Astrocyte of the cerebellum (primary cell): ENCODE measurements around the gene CLASP1.

Experiments used
- DNase-seq: peaks from one replicate; pipeline ENCODE4 v3.0.0-alpha.2; 2011; ENCODE audit warnings: low read depth
- H3K4me3 ChIP-seq: 2 replicates; pipeline ENCODE4 v1.5.1; 2011; ENCODE audit warnings: mild to moderate bottlenecking, low read depth, low read length, moderate library complexity
- in situ Hi-C: cut with HindIII; loops from 2 replicates; pipeline ENCODE4 v1.10.0; 2017; ENCODE audit warnings: low sequenced_read_pairs
- TF ChIP-seq, protein P1 (sequence below): IDR thresholded peaks from 2 replicates; pipeline ENCODE4 v1.5.1; 2012; ENCODE audit warnings: low read length, low read depth, moderate library complexity, mild to moderate bottlenecking; ENCODE audit errors: missing control alignments

Gene CLASP1

GRCh38 chr2:121400201-121400600 is 249.1 kb downstream of the CLASP1 start:
- in situ Hi-C loops = no loop called here
- TF ChIP-seq, protein P1, sequence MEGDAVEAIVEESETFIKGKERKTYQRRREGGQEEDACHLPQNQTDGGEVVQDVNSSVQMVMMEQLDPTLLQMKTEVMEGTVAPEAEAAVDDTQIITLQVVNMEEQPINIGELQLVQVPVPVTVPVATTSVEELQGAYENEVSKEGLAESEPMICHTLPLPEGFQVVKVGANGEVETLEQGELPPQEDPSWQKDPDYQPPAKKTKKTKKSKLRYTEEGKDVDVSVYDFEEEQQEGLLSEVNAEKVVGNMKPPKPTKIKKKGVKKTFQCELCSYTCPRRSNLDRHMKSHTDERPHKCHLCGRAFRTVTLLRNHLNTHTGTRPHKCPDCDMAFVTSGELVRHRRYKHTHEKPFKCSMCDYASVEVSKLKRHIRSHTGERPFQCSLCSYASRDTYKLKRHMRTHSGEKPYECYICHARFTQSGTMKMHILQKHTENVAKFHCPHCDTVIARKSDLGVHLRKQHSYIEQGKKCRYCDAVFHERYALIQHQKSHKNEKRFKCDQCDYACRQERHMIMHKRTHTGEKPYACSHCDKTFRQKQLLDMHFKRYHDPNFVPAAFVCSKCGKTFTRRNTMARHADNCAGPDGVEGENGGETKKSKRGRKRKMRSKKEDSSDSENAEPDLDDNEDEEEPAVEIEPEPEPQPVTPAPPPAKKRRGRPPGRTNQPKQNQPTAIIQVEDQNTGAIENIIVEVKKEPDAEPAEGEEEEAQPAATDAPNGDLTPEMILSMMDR = no peak
- H3K4me3 ChIP-seq = no peak overlapping the region
- no peak for DNase-seq

- no peak overlapping the region for H3K4me3 ChIP-seq
- in situ Hi-C loops = loop anchor here (25.0 kb wide), 1 partner anchor 313 kb away; no protein-coding TSS in a partner anchor
- DNase-seq = no peak
These were observed 250.4 kb downstream of the CLASP1 start for GRCh38 chr2:121398853-121399252.

DNA sequence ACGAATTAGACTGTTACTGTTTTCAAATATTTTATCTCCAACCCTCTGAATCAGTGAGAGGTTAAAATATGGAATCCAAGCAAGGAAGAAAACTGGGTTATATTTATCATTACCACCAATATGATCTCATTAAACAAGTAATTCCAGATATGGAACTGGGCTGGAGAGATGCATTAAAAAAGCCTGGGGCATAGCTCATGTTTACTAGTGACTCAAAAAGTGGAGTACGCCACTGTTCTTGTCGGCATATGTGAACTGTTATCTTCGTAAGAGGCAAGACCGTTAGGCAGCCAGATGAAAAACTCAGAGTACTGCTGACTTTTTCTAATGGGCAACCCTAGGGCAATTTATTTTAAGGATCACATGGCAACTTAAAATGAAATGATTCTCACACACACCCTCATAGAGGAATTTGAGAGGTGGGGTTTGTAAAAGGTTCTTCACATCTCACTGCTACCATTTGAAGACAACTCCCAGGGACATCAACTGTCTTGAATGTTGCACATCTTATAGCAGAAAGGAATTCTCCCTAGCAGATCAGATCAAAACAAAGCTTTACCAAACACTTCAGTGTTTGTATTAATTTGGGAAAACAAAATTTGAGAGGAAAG is 259.1 kb downstream of the CLASP1 start:
- in situ Hi-C loops = loop anchor here (25.0 kb wide), 1 partner anchor 322 kb away; no protein-coding TSS in a partner anchor
- DNase-seq = no peak
- TF ChIP-seq, protein P1 = no peak
- no peak overlapping the region for H3K4me3 ChIP-seq

More at GRCh38 chr2:121398853-121399252, 250.4 kb downstream of the CLASP1 start:
- TF ChIP-seq, protein P1 = no peak

- in situ Hi-C loops = loop anchor here (25.0 kb wide), 1 partner anchor 324 kb away; no protein-coding TSS in a partner anchor
- DNase-seq = no peak
- no peak overlapping the region for H3K4me3 ChIP-seq
- TF ChIP-seq, protein P1 = no peak
These were observed 260.9 kb downstream of the CLASP1 start for GRCh38 chr2:121388371-121388770.

GRCh38 chr2:121387591-121388325 is 261.5 kb downstream of the CLASP1 start:
- TF ChIP-seq, protein P1 = no peak
- DNase-seq = no peak
- H3K4me3 ChIP-seq = no peak overlapping the region
- in situ Hi-C loops = loop anchor here (25.0 kb wide), 1 partner anchor 325 kb away; no protein-coding TSS in a partner anchor

- H3K4me3 ChIP-seq = no peak overlapping the region
- peak; percentile 31 for DNase-seq
- in situ Hi-C loops = loop anchor here (25.0 kb wide), 1 partner anchor 326 kb away; no protein-coding TSS in a partner anchor
- TF ChIP-seq, protein P1 = no peak
These were observed 262.6 kb downstream of the CLASP1 start for GRCh38 chr2:121386707-121387106.
